Fibroblast of lung (primary cell): Measurements from ENCODE around the gene SLC45A2. TPM values are rescaled to one million over a fixed set of nuclear protein-coding genes. Genes with fewer than 3 reads are reported as not detected.
"Not testable (repeated sequence)": the region's sequence is repeated elsewhere in the genome, so short reads cannot be mapped to it uniquely, and the experiment has no call there.

Experiments used
- DNase-seq, 2 donors: peaks; one replicate each; pipeline versions ENCODE4 v3.0.0 to v3.0.0-alpha.2; 2010; ENCODE audit warnings: low read depth in 2 of 2
- H2AFZ ChIP-seq: 2 replicates; pipeline ENCODE4 v1.5.1; 2012; ENCODE audit warnings: low read length, control low read depth, inconsistent platforms
- H3K27ac ChIP-seq: 2 replicates; pipeline ENCODE4 v1.5.1; 2011; ENCODE audit warnings: low read length, control low read depth; ENCODE audit not compliant: insufficient read depth
- H3K27me3 ChIP-seq: 2 replicates; pipeline ENCODE4 v1.5.1; 2011; ENCODE audit warnings: mild to moderate bottlenecking, low read length; ENCODE audit not compliant: control insufficient read depth, insufficient read depth
- H3K36me3 ChIP-seq: 2 replicates; pipeline ENCODE4 v1.5.1; 2011; ENCODE audit warnings: low read length; ENCODE audit not compliant: control insufficient read depth, insufficient read depth
- H3K4me1 ChIP-seq: 2 replicates; pipeline ENCODE4 v1.5.1; 2011; ENCODE audit warnings: low read length; ENCODE audit not compliant: control insufficient read depth, insufficient read depth; ENCODE audit errors: extremely low read depth
- H3K4me2 ChIP-seq: 2 replicates; pipeline ENCODE4 v1.5.1; 2011; ENCODE audit warnings: low read length, control low read depth; ENCODE audit not compliant: insufficient read depth; ENCODE audit errors: extremely low read depth
- H3K4me3 ChIP-seq, 4 experiments: fragments of 200-600 bp in 1 of 4; sonication (generic) in 1 of 4; replicated peaks in 1 of 4; 2 replicates each; pipeline ENCODE4 v1.5.1; 2011 to 2016; ENCODE audit warnings: low read length in 4 of 4, low read depth in 3 of 4, mild to moderate bottlenecking in 3 of 4, control low read depth in 2 of 4, inconsistent platforms in 1 of 4, mixed read lengths in 1 of 4; ENCODE audit not compliant: insufficient read depth in 1 of 4; ENCODE audit errors: control extremely low read depth in 1 of 4
- H3K79me2 ChIP-seq: 2 replicates; pipeline ENCODE4 v1.5.1; 2012; ENCODE audit warnings: mild to moderate bottlenecking, low read length, inconsistent platforms; ENCODE audit not compliant: control insufficient read depth, insufficient read depth
- H3K9ac ChIP-seq: 2 replicates; pipeline ENCODE4 v1.5.1; 2011; ENCODE audit warnings: mild to moderate bottlenecking, low read length, control low read depth; ENCODE audit not compliant: insufficient read depth
- H3K9me3 ChIP-seq: 2 replicates; pipeline ENCODE4 v1.5.1; 2012; ENCODE audit warnings: low read depth, low read length; ENCODE audit not compliant: control insufficient read depth, insufficient read depth
- H4K20me1 ChIP-seq: 2 replicates; pipeline ENCODE4 v1.5.1; 2011; ENCODE audit warnings: low read length; ENCODE audit not compliant: control insufficient read depth, insufficient read depth; ENCODE audit errors: extremely low read depth
- CTCF ChIP-seq, 2 donors: IDR thresholded peaks in 1 of 2; conservative IDR thresholded peaks in 1 of 2; 1 replicate in 1 of 2; 2 replicates in 1 of 2; pipeline ENCODE4 v1.5.1; 2011 to 2012; ENCODE audit warnings: low read length in 2 of 2, control low read depth in 1 of 2, inconsistent platforms in 1 of 2, low read depth in 1 of 2, mild to moderate bottlenecking in 1 of 2
- EZH2 ChIP-seq: IDR thresholded peaks from 2 replicates; pipeline ENCODE4 v1.5.1; 2012; ENCODE audit warnings: low read length, control low read depth, mild to moderate bottlenecking; ENCODE audit errors: missing control alignments
- polyA plus RNA-seq, 2 donors: library from polyadenylated mRNA; depleted of rRNA in 1 of 2; stranded (reverse) in 1 of 2; unstranded in 1 of 2; fragments of >200 nt; gene quantifications; 2 replicates each; pipeline ENCODE4 v1.2.1, GENCODE V29; 2011 to 2012; ENCODE audit warnings: missing spikeins in 1 of 2
- total RNA-seq: library from RNA; depleted of rRNA; stranded (reverse); fragments of >200 nt; gene quantifications from 2 replicates; pipeline ENCODE4 v1.2.1, GENCODE V29; 2014

Gene SLC45A2
- total and polyA plus RNA-seq, 2 donors (not counting 1 experiment from before 2014, with no cell fraction given), result under 0.01 TPM; not detected in 1

GRCh38 chr5:33925278-33925677 is 59.2 kb downstream of the SLC45A2 start:
- Histone ChIP-seq H3K4me2 (no peak overlapping the region), H3K4me1 (no peaks in the 10 kb centered on the region), H3K27me3 (no peaks in the 10 kb centered on the region), H3K36me3 (no peaks in the 10 kb centered on the region), H2AFZ (no peak overlapping the region), H3K9ac (no peak overlapping the region), H3K4me3 (no peak overlapping the region), H3K9me3 (no peaks in the 10 kb centered on the region), H4K20me1 (no peaks in the 10 kb centered on the region), H3K27ac (no peak overlapping the region), H3K79me2 (no peaks in the 10 kb centered on the region)
- TF ChIP-seq EZH2, result no peak
- TF ChIP-seq CTCF (conservative IDR thresholded peaks at IDR 0.05 in 1 of 2, IDR thresholded peaks at IDR 0.05 in 1 of 2; ENCODE audit: low read depth in 1 of 2, low read length in 2 of 2), result no peak
- no peak for DNase-seq

- DNase-seq, result no peak
- Histone ChIP-seq H3K79me2 (no peaks in the 10 kb centered on the region), H3K36me3 (no peaks in the 10 kb centered on the region), H3K9ac (no peak overlapping the region), H2AFZ (no peak overlapping the region), H3K4me1 (no peaks in the 10 kb centered on the region), H3K4me2 (no peak overlapping the region), H3K27ac (no peak overlapping the region), H3K9me3 (no peaks in the 10 kb centered on the region), H4K20me1 (no peaks in the 10 kb centered on the region), H3K27me3 (peaks cover 3% of the 10 kb centered on the region), H3K4me3 (no peak overlapping the region)
- TF ChIP-seq EZH2, result no peak
- no peak for TF ChIP-seq CTCF (conservative IDR thresholded peaks at IDR 0.05 in 1 of 2, IDR thresholded peaks at IDR 0.05 in 1 of 2; ENCODE audit: low read depth in 1 of 2, low read length in 2 of 2)
Measured at GRCh38 chr5:33921002-33921401, 63.5 kb downstream of the SLC45A2 start.

- not testable (repeated sequence) for H2AFZ ChIP-seq
Measured at GRCh38 chr5:33914844-33915243, 69.6 kb downstream of the SLC45A2 start.

GRCh38 chr5:33906248-33906647 is 78.2 kb downstream of the SLC45A2 start:
- not testable (repeated sequence) for H3K27me3 ChIP-seq, H3K4me1 ChIP-seq, H4K20me1 ChIP-seq, H3K4me3 ChIP-seq, H3K27ac ChIP-seq, H3K9me3 ChIP-seq, H3K36me3 ChIP-seq, H2AFZ ChIP-seq, H3K79me2 ChIP-seq, H3K9ac ChIP-seq, H3K4me2 ChIP-seq
- DNase-seq, result peak; percentile 6 to 13

More at GRCh38 chr5:33914844-33915243, 69.6 kb downstream of the SLC45A2 start:
- not testable (repeated sequence) for H3K9ac ChIP-seq, H4K20me1 ChIP-seq, H3K36me3 ChIP-seq, H3K4me1 ChIP-seq, H3K27me3 ChIP-seq, H3K9me3 ChIP-seq, H3K27ac ChIP-seq, H3K79me2 ChIP-seq, DNase-seq, H3K4me3 ChIP-seq, H3K4me2 ChIP-seq
